NCI-H1092 treated with DMSO at 0.1 percent for 48 hours (cell line): Measurements from ENCODE around the gene EFS.
"Not testable (repeated sequence)": the region's sequence is repeated elsewhere in the genome, so short reads cannot be mapped to it uniquely, and the experiment has no call there.

ENCODE experiments used
- DNase-seq: peaks from one replicate; lab custom pipeline; 2025; lab: John Stamatoyannopoulos, UW

Gene EFS

DNA sequence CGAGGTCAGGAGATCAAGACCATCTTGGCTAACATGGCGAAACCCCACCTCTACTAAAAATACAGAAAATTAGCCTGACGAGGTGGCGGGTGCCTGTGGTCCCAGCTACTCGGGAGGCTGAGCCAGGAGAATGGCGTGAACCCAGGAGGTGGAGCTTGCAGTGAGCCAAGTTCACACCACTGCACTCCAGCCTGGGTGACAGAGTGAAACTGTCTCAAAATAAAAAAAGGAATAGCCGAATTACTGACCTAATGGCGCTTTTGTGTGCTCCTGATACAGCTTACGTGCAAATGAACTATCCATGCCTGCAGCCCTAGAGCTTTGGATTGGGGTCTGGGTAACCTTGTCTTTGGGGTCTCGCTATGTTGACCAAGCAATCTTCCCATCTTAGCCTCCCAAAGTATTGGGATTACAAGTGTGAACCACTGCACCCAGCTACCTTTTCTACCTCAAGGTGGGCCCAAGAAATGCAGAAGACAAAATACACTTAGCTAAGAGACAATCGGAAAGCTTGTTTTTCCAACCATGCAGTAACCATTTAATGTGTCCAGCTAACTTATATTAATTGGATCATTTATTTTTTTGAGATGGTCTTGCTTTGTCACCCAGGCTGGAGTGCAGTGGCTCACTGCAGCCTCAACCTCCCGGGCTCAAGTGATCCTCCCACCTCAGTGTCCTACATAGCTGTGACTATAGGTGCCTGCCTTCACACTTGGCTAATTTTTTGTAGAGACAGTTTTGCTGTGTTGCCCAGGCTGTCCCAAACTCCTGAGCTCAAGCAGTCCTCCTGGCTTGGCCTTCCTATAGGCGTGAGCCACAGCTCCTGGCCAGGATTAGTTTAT lies 38.3 kb downstream of the EFS start:
- DNase-seq: no peak

DNA sequence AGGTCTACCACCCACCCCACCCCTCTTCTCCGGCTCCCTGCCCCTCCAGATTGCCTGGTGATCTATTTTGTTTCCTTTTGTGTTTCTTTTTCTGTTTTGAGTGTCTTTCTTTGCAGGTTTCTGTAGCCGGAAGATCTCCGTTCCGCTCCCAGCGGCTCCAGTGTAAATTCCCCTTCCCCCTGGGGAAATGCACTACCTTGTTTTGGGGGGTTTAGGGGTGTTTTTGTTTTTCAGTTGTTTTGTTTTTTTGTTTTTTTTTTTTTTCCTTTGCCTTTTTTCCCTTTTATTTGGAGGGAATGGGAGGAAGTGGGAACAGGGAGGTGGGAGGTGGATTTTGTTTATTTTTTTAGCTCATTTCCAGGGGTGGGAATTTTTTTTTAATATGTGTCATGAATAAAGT lies 39.2 kb downstream of the EFS start:
- DNase-seq: not testable (repeated sequence)

DNA sequence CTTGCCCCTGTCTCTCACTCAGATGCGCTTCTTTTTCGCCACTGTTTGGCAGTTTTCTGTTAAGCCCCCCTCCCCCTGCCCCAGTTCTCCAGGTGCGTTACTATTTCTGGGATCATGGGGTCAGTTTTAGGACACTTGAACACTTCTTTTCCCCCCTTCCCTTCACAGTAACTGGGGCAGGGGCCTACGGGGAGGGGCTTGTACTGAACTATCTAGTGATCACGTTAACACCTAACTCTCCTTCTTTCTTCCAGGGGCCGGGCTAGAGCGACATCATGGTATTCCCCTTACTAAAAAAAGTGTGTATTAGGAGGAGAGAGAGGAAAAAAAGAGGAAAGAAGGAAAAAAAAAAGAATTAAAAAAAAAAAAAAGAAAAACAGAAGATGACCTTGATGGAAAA lies 40.0 kb downstream of the EFS start:
- DNase-seq: no peak

DNA sequence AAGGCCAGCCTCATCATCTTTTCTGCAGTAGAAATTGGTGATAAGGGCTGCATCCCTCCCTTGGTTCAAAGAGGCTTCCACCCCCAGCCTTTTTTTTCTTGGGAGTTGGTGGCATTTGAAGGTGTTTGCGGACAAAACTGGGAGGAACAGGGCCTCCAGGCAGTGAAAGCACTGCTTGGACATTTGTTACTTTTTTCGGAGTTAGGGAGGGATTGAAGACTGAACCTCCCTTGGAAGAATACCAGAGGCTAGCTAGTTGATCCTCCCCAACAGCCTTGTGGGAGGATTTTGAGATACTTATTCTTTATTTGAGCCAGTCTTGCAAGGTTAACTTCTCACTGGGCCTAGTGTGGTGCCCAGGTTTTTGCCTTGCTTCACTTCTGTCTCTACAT lies 40.5 kb downstream of the EFS start:
- no peak for DNase-seq

DNA sequence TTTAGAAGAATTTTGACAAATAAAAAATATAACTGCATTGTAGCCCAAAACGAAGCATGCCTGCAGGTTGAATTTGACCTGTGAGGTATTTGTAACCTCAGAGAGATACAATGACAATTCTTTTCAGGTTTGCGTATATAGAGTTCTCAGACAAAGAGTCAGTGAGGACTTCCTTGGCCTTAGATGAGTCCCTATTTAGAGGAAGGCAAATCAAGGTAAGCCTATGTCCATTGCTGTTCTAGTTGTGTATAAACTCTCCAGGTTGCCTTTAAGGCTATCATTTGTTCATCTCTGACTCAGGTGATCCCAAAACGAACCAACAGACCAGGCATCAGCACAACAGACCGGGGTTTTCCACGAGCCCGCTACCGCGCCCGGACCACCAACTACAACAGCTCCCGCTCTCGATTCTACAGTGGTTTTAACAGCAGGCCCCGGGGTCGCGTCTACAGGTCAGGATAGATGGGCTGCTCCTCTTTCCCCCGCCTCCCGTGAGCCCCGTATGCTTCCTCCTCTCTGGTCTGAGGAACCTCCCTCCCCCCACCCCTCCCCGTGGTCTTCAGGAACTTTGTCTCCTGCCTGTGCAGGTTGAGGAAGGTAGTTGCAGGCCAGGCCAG lies 41.0 kb downstream of the EFS start:
- DNase-seq: no peak

DNA sequence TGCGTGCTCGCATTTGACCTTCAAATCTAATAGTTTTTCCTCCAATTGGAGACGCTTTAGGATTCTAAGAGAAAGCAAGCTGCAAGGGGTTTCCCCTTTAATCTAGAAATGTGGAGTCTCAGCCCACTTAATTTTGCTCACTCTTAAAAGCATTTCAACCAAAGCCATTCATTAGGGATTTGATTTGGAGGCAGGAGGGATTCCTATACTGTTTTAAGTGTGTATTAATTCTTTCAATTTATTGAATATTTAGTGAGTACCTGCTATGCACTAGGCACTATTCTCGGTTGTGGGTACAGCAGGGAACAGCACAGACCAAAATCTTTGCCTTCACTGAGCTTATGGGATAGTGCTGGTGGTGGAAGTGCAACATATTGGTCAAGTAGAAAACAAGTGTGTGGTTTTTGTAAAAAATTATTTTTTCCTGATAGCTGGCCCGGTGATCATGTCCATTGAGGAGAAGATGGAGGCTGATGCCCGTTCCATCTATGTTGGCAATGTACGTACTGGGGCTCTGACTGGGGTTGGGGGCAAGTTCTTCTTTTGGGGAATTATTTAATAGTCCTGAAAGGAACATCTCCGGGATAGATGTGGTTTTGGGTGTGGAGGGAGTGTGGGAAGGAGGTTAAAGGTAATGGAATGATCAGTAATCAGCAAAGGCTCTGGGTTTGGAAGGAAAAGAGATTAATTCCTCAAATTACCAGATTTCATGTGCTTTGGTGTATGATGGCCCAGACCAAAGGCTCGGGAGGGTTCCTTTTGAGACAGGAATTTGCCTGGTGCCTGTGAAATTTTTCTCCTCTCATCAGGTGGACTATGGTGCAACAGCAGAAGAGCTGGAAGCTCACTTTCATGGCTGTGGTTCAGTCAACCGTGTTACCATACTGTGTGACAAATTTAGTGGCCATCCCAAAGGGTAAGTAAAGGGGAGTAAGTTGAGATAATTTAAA lies 42.1 kb downstream of the EFS start:
- DNase-seq: no peak

DNA sequence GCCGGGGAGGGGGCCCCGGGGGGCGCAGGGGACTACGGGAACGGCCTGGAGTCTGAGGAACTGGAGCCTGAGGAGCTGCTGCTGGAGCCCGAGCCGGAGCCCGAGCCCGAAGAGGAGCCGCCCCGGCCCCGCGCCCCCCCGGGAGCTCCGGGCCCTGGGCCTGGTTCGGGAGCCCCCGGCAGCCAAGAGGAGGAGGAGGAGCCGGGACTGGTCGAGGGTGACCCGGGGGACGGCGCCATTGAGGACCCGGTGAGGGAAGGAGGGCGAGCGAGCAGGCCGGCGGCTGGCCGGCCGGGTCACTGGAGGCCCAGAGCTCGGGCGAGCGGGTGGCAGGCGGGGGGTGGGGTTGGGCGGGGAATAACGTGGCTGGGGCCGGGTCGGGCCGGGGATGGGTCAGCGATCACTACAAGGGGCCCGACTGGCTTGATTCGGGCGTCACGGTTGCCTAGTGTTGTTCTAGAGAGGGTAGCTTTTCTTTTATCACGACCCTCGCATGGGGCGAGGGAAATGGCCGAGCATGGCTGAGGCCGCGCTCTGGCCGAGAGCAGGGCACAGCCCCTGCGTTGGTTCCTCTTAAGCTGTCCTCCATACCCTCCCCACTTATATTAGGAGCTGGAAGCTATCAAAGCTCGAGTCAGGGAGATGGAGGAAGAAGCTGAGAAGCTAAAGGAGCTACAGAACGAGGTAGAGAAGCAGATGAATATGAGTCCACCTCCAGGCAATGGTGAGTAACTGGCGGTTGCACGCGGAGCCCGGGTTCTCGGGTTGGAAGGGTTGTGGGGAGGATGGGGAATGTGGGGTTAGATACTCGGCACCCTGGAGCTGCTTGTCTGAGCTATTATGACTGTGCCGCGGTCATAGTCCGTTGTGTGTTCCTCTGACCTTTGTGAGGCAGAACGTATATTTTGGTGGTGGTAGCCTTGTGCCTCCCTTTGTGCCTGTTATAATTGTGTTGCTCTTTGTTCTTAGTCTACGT lies 43.1 kb downstream of the EFS start:
- peak; percentile 62 for DNase-seq

DNA sequence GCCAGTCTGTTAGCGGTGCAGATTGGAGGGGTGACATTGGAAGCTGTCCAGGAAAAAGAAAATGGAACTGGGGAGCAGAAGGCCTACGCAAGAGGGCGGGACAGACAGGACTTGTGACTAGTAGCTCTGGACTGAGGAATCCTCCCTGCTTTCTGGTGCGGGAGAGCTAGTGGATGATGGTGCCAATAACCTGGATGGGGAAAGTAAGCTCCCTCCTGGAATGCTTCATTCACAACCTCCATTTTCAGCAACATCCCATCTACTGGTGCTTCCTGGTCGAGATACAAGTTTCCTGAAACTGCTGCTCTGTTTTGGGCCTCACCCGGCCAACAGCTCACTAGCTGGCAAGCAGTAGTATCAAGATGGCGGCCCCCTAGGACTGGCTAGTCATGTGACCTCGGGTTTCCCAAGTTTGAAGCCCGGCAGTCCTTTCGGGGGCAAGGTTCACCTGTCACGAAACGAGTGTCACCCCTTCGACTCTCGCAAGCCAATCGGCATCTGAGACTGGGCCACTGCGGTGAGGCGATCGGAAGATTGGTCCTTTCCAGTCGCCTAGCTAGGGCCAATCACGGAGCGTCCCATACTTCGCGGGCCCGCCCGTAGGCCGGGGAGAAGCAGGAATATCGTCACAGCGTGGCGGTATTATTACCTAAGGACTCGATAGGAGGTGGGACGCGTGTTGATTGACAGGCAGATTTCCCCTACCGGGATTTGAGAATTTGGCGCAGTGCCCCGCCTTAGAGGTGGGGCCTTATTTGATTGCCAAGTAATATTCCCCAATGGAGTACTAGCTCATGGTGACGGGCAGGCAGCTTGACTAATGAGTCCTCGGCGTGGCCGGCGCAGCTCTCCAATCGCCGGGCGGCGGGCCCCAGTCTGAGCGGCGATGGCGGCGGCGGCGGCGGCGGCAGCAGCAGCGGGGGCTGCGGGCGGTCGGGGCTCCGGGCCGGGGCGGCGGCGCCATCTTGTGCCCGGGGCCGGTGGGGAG lies 44.1 kb downstream of the EFS start, which contains the start of gene PABPN1:
Gene PABPN1 (plus strand): TSS at position 874 of the 988 bp plus-strand sequence. CDS start 13 bp downstream, at position 887.
- DNase-seq: peak; percentile 100

DNA sequence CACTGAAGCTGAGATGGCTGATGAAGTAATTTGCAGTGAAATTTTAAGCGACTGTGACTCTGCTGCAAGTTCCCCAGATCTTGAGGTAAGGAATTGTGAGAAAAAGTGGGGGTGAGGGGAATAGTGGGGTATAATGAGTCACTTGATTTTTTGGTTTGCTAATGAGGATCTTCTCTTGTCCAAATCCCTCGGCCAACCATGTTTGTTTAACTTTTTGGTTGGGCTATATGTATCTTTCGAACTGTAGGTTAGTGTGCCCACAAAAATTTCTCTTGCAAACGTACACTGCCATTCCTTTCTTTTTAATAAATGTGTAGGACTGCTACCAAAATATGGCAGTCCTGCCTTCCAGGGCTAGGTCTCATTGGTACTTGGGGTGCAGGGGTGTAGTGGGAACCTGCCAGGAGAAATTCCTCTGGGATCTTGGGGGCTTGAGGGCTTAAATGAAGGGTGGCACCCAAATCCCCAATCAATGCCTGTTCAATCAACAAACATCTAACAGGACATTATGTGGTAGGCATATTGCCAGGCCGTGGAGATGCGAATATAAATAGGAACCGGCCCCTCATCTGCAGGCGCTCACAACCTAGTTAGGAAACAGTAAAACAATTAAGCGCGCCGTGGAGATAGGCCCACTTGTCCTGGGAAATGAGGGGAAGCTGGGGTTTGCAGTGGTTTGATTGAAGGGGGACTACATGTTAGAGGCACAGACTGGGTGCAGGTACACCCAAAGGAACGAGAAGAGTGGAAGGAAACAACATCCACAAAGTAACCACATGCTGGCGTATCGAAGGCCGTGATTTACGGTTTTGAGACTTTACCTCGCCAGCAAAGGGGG lies 45.0 kb downstream of the EFS start:
- DNase-seq: no peak

DNA sequence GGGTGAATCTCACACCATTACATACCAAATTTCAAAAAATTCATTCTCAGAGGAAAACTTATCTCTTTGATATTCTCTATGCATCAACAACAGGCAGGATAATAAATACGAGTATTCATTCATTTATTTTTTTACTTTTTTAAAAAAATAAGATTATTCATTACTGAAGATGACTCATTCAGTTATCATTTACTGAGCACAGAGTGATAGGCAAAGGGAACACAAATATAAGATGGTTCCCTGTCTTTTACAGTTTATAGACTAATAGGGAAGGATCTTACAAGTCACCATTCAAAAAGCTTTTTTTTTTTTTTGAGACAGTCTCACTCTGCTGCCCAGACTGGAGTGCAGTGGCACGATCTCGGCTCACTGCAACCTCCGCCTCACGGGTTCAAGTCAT lies 48.7 kb downstream of the EFS start:
- no peak for DNase-seq

DNA sequence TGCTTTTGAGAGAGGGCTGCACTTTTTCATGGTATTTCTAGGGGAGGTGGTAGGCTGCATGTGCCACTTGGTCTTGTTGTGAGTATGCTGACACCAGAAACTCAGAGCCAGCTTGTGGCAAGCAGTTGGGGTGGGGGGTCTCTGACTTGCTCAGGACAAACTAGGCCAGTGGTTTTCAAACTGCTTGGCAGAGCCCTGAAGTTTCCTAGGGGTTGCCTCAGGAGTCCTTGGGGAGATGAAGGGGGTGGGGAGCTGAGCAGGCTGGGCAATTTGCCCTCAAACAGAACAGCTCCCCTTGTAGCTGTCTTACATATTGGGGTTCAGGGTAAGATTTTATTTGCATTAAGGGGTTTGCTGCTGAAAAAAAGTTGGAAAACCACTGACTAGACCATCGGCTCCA lies 54.4 kb downstream of the EFS start:
- no peak for DNase-seq

DNA sequence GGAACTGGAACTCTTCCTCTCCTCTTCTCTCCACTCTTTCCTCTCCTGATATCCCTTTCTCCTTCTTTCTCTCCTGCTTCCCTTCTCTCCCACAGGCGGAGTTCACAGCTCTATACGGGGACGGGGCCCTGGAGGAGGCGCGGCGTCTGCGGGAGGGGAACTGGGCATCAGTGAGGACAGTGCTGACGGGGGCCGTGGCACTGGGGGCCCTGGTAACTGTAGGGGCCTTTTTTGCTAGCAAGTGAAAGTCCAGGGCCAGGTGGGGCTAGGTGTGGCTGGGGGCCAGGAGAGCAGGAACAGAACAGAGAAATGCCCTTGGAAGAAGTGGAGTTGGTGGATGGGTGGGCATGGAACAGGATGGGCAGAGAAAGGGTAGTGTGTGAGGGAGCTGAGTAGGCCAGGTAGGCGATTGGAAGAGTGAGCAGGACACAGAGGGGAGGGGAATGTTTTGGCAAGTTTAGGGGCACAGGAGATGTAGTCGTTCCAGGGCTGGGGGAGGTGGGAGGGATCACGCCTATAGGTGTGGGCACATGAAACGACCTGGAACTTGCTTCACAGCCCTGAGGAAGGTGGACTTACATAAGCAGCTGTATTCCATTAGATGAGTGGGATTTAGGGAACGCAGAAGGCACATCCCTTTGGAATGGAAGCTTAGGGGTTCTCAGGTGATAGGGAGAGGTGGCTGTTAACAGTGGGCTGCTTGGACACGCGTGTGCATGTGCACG lies 56.1 kb downstream of the EFS start:
- DNase-seq: no peak

DNA sequence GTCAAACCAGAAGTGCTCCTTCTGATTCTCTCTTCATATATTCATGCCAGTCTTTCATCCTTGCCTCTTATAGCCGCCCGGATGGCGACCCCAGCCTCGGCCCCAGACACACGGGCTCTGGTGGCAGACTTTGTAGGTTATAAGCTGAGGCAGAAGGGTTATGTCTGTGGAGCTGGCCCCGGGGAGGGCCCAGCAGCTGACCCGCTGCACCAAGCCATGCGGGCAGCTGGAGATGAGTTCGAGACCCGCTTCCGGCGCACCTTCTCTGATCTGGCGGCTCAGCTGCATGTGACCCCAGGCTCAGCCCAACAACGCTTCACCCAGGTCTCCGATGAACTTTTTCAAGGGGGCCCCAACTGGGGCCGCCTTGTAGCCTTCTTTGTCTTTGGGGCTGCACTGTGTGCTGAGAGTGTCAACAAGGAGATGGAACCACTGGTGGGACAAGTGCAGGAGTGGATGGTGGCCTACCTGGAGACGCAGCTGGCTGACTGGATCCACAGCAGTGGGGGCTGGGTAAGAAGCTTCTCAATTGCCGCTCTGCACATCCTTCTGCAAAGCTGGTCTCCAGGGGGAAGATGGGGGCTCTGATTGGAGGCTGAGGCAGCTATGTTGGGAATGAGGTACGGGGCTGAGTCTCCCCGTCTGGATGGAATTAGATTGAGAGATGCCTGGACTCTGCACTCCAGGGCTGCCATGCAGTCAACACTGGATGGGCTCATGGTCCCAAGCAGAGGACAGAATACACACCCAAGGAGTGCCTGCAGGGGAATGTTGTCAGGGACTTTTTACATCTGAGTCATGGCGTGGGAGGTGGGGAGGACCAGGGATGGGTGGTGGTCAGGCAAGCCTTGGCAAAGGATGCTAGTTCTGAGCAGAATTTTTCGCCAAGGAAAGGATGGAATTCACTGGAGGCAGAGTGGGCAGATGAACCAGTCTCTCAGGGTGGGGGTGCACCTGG lies 57.0 kb downstream of the EFS start:
- DNase-seq: no peak

DNA sequence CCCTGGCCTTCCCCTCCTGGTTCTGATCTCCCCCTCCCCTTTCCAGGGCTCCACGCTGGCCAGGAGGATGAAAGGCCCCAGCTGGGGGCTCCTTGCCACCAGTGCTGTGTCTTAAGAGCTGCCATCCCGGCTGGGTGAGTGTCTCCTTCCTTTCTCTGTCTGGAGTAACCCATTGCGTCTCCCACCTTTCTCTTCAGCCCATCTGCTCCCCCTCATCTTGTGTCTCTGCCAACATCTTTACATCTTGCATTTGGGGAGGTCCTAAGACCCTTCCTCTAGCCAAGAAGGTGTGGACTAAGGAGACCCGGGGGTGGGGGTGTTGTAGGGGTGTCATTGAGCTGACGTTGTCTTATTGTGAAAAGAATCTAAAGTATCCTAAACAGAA lies 57.8 kb downstream of the EFS start:
- no peak for DNase-seq

DNA sequence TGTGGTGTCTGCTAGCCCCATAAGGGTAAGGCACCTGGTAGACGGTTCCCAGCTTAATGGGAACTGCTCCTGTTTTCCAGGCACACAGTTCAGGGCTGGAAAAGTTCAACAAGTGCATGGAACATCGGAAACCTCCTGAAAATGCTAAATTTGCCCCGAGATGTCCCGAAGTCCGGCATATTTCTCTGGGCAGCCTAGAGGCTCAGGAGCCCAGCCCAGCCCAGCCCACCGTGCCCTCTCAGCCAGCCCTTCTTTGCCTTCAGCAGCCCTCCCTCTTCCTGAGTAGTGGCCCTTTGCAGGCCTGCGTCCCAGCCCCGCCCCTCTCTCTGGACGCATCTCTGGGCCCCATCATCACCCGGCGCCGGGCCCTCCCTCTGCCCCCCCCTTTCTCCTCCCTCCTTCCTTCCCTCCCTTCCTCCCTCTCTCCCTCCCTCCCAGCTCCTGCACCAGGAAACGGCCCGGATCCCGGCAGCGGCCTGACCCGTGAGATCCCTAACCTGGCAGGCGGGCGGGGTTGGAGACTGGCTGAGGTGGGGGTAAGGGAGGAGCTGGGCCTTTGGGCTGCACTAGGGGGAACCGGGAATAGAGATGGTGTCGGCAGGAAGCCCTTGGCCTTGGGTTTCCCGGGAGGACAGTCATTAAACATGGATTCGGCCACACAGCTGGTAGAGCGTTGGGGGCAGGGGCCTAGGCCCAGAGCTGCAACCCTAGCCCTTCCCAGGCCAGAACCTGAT lies 58.4 kb downstream of the EFS start, which contains the start of gene BCL2L2:
Gene BCL2L2 (plus strand): TSS at position 422 of the 734 bp plus-strand sequence. CDS start 935 bp downstream, outside the sequence.
- peak; percentile 87 for DNase-seq
